HG03064 (cell line): ENCODE data around the gene RGS7BP.

ENCODE experiments used
- ATAC-seq: cut with Tn5 transposase; IDR thresholded peaks from one replicate; pipeline ENCODE4 v1.9.1; 2021; ENCODE audit warnings: low read depth; ENCODE audit not compliant: unreplicated experiment

The RGS7BP gene

GRCh38 chr5:64505769-64506566 lies at the start of gene RGS7BP:
RGS7BP (plus strand) TSS chr5:64506015; CDS start chr5:64506625, 610 bp downstream.
- ATAC-seq, result no peak

- ATAC-seq, result no peak
Measured at GRCh38 chr5:64457846-64458245, 48.0 kb upstream of the RGS7BP start.

DNA sequence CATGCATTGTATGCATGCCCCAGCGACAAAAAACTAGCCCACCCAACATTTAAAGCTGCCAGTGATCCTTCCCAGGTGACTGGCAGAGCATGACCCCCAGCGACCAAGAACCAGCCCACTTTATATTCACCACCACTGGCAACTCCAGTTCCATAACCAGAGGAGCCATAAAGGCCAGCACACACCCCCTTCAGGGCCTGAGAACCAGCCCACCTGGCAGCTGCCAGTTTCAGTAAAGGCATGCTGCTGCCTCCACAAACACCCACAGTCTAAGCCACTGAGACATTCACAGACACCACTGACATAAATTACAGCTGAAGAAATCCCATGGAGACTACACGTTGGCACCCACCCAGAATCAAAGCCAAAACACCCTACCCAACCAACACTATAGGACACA lies 46.9 kb upstream of the RGS7BP start:
- no peak for ATAC-seq

GRCh38 chr5:64462391-64462790 lies 43.4 kb upstream of the RGS7BP start:
- no peak for ATAC-seq

DNA sequence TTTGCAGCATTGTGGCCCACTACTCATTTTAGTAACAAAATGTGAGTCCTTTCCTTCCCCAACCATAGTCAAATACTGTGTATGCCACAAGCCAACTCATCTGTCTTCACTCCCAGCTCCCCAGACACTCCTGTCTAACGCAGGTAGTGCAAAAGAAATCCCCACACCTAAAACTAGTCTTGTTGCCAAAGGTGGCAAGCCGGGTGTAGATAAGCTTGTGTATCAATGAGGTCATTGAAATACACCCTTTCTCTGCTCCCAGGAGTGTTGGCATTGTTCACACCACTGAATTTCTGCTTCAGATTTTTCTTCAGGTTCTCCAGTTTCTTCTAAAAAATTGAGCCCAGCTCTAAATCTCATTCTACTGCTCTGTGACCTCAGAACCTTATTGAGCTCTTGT lies 19.7 kb upstream of the RGS7BP start:
- ATAC-seq, result no peak

GRCh38 chr5:64487283-64487682 lies 18.5 kb upstream of the RGS7BP start:
- no peak for ATAC-seq

DNA sequence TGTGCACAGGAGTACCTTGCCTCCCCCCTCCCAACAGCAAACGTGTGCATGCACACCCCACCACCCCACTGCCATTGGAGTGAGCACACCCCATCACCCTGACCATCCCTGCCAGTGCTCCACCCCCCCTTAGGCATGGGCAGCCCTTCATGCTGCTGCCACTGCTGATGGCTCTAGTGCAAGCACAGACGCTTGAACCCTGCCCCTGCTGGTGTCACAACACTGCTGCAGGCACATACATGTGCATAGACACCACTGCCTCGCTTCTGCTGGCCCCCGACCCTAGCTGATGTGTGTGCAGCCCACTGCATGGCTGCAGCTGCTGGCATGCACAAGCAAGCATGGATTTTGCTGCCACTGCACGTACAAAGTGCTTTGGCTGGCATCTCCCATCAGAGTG lies 16.0 kb upstream of the RGS7BP start:
- ATAC-seq, result no peak

DNA sequence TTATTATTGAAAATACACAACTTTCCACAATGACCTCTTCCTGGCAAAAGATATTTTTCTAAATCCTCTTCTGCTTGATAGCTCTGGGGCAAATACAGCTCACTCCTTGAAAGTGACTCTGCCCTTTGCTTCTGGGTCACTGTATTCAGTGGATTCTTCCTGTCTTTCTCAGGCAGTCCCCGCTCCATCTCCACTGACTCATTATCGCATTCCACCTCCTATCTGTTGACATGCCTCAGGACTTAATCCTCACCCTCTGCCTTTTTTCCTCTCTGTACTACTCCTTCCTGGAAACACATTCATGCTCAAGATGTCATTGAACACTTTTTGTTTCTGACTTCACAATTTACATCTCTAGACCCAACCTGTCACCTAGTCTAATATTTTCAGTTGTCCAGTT lies 8.4 kb upstream of the RGS7BP start:
- no peak for ATAC-seq

GRCh38 chr5:64502196-64502595 lies 3.6 kb upstream of the RGS7BP start:
- no peak for ATAC-seq

GRCh38 chr5:64506567-64507263 lies 900 bp downstream of the RGS7BP start:
- no peak for ATAC-seq

DNA sequence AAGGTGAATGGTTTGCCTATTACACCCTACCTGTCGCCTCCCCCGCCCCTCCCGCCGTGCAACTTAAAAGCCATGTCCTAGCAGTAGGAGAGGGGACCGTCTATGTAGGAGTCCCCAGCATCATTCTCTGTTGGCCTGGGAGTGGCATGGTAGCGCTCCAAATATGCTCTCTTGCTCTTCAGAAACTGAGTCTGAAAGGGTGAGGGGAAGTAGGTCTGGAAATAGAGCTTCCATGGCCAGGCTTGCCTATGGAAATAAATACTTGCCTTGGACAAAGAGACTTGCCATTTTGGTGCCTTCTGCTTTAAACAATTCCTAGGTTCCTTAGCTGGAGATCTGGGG lies 1.4 kb downstream of the RGS7BP start:
- no peak for ATAC-seq

- ATAC-seq, result no peak
Measured at GRCh38 chr5:64509828-64510227, 4.0 kb downstream of the RGS7BP start.

- no peak for ATAC-seq
Measured at GRCh38 chr5:64513492-64513891, 7.7 kb downstream of the RGS7BP start.

- no peak for ATAC-seq
Measured at GRCh38 chr5:64514612-64515011, 8.8 kb downstream of the RGS7BP start.

DNA sequence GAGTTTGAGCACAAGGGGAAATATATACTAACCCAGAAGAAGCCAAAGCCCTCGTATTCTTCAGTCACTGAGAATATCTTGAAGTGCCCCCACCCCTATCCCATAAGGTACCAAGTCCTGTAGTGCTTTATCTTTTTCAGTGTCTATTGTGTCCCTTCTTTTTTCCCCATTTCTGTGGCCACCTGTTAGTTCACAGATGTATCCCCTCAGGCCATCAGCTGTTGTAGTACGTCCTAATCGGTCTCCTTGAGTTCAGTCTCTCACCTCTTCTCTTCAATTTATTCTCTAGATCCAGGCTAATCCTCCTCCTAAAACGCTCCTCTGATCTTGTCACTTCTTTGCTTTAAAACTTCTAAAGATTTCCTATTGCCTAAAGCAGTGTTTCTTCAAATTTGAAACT lies 10.4 kb downstream of the RGS7BP start:
- no peak for ATAC-seq

GRCh38 chr5:64518793-64519192 lies 13.0 kb downstream of the RGS7BP start:
- ATAC-seq, result no peak

DNA sequence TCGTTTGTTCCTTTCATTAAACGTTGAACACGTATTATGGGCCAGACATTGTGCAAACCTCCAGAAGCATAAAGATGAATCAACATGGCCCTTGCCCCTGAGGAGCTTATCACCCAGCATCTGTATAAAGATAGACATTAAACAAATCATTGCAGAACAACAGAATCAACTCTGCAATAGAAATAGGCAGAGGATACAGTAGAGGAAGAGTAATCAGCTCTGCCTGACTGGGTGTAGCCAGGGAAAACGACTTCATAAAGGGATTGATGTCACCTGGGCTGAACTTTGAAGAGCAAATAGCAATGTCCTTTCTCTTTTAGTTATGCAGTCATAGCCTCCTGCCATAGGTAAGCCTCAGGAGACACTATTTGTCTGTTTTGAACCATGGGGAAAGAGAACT lies 13.4 kb downstream of the RGS7BP start:
- ATAC-seq, result no peak

- ATAC-seq, result no peak
Measured at GRCh38 chr5:64526734-64527439, 21.1 kb downstream of the RGS7BP start.

DNA sequence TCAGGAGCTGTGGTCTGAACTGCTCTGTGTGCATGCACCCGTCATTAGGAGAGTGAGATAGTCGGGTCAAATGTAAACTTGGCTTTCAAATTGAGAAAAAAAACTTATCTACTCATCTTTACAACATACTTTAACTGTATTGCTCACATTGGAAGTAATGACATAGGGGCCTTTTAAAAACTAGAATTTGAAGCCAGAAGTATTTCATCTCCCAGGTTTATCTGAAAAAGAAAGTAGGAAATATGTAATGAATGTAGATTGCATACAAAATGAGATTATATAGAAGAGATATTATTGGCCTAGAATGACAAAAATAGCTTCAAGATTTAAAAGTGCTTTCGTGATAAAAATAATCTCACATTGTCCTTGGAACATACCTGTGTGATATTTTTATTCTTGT lies 24.3 kb downstream of the RGS7BP start:
- ATAC-seq, result no peak

DNA sequence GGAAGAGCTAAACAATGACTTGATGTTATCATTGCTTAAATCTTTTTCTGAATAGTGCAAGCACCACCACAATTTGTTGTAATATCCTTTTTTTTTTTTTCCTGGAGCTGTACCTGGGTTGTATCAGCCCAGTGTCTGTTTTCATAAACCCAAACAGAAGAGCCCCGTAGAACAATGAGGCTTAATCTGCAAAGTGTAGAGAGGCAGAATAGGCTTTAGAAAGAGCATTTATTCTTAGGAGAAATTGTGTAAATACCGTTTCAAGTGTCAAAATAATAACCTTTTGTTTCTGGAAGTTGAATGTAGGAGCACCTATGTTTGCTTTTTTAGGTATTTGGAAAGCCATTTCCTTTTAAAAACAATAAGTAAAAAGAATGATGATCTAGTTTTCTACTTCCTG lies 26.4 kb downstream of the RGS7BP start:
- ATAC-seq, result no peak

DNA sequence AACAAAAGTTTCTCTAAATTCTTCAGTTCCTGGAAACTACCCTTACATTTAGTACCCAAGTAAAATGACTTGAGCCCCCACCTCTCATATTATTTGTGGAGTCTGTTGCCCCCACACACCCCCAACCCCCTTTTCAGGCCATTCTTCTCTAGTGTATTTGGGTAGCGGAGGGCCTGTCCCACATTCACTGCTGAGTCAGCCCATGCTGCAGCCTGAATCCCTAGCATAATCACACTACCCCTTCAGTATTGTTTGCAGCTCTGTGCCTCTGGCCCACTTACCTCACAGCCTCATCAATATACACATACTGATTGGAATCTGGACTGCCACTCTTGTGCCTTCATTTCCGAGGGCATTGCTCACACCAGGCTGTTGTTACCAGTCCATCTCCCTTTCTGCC lies 26.8 kb downstream of the RGS7BP start:
- no peak for ATAC-seq

- ATAC-seq, result no peak
Measured at GRCh38 chr5:64534033-64534432, 28.2 kb downstream of the RGS7BP start.
